Left ventricle myocardium superior (tissue), 1 donor: ENCODE results near the gene NQO2. TPM values are rescaled to one million over a fixed set of nuclear protein-coding genes. Genes with fewer than 3 reads are reported as not detected.
A peak's percentile ranks its signal among the peaks of the same experiment; 100 is the strongest.
"Not testable (repeated sequence)": the region's sequence is repeated elsewhere in the genome, so short reads cannot be mapped to it uniquely, and the experiment has no call there.

Source experiments
- ATAC-seq: fragments of 200-7000 bp; cut with Tn5 transposase; one replicate; pipeline ENCODE4 v1.9.1; 2020; ENCODE audit warnings: mild to moderate bottlenecking, moderate library complexity
- DNase-seq: peaks from one replicate; pipeline ENCODE4 v3.0.0-alpha.2; 2020
- intact Hi-C: fragments of 100-400 bp; cut with micrococcal nuclease; formaldehyde crosslinking; loops from one replicate; pipeline ENCODE4 v1.11.0; 2022
- total RNA-seq: library from RNA; stranded (reverse); fragmentation: NEBNext Ultra II Directional; extraction: Animal tissue kit (Norgen Biotek cat#: 25700); gene quantifications from one replicate; pipeline ENCODE4 v1.2.1, GENCODE V29; 2021
- donor health status: DM: no; HTN: yes; CAD: no; lungs with severe emphysema.

NQO2 gene
- total RNA-seq, 1 donor from 2014 or later, result 59.6 TPM

DNA sequence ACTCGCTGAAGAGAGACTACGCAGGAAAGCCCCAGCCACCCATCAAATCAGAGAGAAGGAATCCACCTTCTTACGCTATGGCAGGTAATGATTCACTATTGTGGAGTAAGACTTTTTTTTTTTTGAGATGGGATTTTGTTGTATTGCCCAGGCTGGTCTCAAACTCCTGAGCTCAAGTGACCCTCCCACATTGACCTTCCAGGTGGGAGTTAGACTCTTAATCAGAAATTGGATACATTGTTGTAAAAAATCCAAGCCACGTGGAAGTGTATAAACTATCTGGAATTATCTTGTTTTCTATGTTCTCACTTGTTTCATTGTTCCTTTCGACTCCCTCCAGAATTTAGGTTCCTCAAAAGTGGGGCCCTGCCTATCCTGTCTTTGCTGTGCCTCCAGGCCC is 6.8 kb downstream of the NQO2 start:
- no peak for ATAC-seq
- no peak for DNase-seq
- intact Hi-C loops, result no loop called here

DNA sequence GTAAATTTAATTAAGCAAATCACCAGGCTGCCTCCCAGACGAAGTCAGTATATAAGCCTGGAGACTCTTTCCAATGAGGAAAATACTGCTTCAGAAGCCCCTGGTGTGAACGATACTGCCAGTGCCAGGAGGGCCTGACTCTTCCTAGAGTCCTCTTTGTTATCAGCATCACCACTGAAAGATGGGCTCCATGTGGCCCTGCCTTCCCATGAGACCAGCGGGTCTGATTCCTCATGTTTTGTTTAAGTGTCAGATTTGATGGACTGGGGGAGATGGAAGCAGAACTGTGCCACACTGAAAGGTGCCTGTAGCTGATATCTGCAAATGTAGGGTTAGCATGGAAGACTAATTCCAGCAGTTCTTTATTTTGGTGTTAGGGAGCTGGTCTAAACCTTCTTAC is 7.9 kb downstream of the NQO2 start:
- ATAC-seq (no peak), DNase-seq (no peak)
- intact Hi-C loops, result no loop called here

DNA sequence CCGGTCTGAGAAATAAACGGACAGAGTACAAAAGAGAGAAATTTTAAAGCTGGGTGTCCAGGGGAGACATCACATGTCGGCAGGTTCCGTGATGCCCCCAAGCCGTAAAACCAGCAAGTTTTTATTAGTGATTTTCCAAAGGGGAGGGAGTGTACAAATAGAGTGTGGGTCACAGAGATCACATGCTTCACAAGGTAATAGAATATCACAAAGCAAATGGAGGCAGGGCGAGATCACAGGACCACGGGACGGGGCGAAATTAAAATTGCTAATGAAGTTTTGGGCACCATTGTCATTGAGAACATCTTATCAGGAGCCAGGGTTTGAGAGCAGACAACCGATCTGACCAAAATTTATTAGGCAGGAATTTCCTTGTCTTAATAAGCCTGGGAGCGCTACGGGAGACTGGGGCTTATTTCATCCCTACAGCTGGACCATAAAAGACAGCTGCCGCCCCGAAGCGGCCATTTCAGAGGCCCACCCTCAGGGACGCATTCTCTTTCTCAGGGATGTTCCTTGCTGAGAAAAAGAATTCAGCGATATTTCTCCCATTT is 9.1 kb downstream of the NQO2 start:
- DNase-seq, ATAC-seq, intact Hi-C loops: not testable (repeated sequence)

DNA sequence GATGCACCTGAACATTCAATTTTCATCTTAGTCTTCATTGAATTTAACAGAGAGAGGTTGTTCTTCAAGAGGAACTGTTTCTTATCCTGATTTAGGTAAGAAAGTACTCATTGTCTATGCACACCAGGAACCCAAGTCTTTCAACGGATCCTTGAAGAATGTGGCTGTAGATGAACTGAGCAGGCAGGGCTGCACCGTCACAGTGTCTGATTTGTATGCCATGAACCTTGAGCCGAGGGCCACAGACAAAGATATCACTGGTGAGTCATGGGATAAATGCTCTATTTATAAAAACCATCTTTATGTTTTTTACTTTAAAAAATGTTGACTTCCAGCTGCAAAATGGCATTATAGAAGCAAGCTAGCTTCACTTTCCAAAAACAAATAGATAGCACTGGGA is 10.2 kb downstream of the NQO2 start:
- intact Hi-C loops, result no loop called here
- no peak for DNase-seq

DNA sequence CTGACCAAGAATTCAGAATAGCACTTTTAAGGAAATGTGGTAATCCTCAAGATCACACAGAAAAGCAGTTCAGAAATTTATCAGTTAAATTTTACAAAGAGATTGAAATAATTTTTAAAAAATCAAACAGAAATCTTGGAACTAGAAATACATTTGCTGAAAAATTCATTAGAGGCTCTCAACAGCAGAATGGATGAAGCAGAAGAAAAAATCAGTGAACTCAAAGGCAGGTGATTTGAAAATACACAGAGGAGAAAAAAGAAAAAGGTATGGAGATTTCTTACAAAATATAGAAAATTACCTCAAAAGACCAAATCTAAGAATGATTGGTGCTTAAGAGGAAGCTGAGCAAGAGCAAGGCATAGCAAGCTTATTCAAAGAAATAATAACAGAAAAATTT is 11.5 kb downstream of the NQO2 start:
- DNase-seq, result no peak
- ATAC-seq, result no peak
- intact Hi-C loops, result no loop called here

More for the DNA sequence above, 10.2 kb downstream of the NQO2 start:
- ATAC-seq, result no peak

DNA sequence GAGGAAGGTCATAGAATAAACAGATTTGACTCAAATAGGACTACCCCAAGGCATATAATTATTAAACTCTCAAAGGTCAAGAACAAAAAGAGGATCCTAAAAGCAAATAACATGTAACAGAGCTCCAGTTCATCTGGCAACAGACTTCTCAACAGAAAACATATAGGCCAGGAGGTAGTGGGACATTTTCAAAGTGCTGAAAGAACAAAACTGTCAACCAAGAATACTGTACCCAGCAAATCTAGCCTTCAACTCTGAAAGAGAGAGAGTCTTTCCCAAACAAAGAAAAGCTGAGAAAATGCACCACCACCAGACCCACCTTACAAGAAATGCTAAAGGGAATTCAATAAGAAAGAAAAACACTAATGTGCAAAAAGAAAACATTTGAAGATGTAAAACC is 11.9 kb downstream of the NQO2 start:
- ATAC-seq (no peak), DNase-seq (no peak)
- intact Hi-C loops, result no loop called here

DNA sequence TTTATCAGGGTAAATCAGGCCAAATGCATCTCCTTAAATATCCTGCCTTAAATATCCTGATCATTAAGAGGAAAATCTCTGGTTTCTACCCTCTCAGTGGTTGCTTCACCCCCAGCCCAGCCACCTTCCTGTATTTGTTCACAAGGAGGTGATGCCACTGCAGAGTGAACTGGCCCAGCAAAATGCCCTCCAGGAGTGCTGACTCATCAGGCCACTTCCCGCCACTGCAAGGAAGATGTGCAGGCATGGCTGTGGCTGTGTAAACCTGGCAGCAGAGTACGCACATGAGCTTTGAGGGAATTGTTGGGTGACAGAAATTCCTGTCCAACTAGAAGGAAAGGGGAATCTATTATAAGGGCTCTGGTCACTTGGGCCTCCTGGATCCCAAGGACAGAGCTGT is 13.8 kb downstream of the NQO2 start:
- intact Hi-C loops, result no loop called here
- ATAC-seq (peak; percentile 38), DNase-seq (no peak)

DNA sequence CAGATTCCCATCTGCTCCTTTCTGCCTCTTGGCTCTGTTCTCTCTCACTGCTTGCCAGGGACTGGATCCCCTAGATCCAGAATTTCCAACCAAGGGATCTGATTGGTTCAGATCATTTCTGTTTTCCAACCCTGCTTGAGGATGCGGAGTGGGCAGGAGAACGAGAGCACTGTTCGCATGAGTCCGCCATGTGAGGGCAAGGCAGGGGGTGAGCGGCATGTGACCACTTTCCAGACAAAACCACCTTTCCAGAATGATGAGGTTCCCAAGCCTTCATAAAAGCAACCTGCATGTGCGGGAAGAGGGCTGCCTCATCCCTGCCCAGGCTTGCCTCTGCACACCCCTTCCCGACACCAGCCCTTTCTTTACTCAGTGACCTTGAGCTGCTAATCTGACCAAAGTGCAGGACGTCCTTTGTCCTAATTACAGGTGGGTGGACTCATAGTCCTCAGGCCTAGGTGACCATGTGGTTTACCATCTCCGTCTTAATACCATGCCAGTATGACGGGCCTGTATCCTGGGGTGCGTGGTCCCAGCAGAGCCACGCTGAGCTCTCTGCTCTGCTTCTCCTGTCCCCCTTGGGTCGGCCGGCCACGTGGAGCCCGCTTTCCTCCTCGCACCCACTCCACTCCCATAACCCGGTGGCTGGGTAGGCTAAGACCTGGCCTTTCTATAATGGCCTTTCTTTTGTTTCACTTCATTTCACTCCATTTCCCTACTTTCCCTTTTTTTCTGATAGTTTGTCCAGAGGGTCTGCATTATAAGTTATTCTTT is 14.4 kb downstream of the NQO2 start:
- intact Hi-C loops, result no loop called here
- ATAC-seq (no peak), DNase-seq (no peak)

DNA sequence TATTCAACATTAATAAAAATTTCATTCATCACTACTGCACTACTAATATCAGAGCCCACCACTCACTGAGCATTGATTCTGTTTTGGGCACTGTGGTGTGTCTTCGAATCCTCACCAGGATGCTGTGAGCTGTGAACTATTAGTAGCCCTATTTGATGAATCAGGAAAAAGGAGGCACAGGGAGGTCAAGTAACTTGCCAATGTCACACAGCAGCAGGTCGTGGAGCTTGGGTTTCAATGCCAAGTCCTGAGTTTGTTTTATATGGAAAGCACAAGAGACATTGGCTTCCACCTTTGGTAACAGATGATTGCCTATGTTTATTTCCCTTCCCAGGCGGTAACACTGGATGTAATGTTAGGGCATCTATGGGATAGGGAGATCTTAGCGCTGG is 15.0 kb downstream of the NQO2 start:
- intact Hi-C loops, result no loop called here

DNA sequence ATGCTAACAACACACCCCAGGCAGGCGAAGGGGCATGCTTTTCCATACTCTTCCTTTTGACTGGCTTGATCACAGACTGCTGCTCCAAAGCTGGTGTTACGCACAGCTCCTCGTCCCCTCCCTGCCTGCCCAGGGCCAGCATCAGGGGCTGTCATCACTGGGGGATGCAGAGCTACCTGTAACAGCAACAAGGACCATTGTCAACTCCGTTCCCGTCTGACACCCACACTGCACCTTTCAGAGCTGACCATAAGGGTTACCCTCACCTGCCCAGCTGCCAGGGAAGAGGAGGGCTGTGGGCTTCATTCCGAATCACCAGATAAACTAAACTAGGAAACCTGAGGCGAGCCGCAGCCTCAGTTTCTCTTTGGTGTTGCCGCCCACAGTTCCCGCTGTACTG is 15.4 kb downstream of the NQO2 start:
- intact Hi-C loops, result no loop called here
- no peak for ATAC-seq
- DNase-seq, result no peak

More for the DNA sequence above, 15.0 kb downstream of the NQO2 start:
- DNase-seq (no peak), ATAC-seq (no peak)

DNA sequence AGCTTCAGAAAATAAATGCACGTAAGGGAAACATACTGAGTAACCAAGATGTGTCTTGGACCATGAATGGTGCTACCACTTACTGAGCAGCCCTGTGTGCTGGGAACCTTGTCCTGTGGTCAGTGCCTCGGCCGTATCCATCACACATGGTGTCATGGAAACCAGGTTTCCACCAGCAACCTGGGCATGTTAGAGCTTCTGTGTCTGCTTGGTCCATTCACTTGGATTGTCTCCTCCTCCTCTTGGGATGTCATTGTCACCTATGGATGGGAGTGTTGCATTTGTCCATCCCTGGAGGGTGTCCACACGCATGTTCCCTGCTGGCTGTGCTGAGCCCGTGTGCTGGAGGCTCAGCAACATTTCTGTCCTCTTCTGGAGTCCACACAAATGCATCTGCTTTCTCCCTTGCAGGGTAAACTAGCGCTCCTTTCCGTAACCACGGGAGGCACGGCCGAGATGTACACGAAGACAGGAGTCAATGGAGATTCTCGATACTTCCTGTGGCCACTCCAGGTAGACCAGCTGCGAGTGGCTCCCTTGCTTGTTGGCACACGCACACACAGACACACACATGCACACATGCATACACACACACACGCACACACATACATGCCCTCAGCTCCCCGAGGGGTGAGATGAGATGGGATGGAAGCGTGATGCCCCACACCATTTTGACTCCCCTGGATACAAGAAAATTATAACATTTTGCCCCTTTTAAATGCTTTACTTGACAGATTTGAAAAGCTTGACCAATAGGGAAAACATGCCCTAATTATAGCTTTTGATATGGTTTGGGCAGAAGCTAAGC is 17.0 kb downstream of the NQO2 start:
- ATAC-seq (no peak), DNase-seq (no peak)

DNA sequence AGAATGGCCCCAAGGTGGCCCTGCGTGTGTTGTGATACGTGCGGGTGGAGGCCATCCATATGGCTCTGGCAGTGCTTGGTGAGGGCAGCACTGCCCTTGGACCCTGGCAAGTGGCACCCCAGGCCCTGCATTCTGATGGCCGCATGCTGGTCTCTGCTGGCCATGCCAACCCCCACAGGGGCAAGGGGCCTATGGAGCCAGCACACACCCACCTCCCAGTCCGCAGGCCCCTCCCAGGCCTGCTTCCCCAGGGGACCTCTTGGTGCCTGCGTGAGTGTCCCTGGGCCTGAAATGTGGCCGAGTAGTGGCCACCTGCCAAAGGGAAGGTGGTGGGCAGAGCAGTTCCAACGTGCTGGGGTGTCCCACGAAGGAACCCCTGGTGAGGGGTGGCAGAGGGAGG is 17.6 kb downstream of the NQO2 start:
- intact Hi-C loops, result no loop called here
- ATAC-seq (no peak), DNase-seq (no peak)

More for the DNA sequence above, 17.0 kb downstream of the NQO2 start:
- intact Hi-C loops, result no loop called here

DNA sequence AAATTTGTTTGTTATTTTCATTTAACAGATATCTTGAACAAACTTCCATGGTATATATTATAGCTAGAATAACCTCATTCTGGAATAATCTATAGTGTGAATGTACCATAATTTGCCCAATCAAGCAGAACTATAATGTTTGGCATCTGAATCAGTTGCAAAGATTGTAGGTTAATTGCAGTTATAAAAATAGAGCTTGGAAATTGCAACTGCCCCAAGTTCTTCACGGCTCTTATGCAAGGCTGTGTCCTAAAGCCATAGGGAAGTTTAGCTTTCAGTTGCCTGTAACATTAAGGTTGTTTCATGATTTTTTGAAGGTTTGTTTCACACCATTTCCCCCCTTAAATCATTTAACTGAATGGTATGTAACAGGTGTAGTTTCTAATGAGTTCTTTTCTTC is 19.4 kb downstream of the NQO2 start:
- ATAC-seq, result no peak
- intact Hi-C loops, result no loop called here
- DNase-seq, result no peak

DNA sequence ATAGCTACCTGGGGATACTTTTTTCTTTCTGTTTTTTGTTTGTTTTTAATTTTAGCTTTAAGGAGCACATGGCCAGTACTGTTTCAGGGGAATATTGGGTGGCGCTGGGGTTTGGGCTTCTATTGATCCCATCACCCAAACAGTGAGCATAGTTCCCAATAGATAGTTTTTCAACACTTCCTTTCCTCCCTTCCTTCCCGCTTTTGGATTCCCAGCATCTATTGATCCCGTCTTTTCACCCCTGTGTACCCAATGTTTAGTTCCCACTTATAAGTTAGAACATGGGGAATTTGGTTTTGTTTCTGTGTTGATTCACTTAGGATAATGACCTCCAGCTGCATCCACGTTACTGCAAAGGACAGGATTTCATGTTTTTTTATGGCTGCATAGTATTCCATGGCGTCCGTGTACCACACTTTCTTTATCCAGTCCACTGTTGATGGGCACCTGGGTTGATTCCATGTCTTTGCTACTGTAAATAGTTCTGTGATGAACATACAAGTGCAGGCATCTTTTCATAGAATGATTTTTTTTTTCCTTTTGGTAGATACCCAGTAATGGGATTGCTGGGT is 20.1 kb downstream of the NQO2 start:
- no peak for ATAC-seq
- intact Hi-C loops, result no loop called here

DNA sequence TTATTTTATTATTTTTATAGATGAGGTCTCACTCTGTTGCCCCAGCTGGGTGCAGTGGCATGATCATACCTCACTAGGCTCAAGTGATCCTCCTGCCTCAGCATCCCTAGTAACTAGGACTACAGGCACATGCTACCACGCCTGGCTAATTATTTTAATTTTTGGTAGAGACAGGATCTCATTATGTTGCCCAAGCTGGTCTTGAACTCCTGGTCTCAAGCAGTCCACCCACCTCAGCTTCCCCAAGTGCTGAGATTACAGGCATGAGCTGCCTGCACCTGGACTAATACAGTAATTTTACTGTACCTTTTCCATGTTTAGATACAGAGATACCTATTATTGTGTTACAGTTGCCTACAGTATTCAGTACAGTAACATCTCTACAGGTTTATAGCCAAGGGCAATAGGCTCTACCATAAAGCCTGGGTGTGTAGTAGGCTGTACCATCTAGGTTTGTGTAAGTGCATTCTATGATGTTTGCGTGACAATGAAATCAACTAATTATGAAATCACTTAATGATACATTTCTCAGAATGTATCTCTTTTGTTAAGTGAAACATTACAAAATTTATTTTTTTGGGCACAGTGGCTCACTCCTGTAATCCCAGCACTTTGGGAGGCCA is 21.4 kb downstream of the NQO2 start:
- ATAC-seq, intact Hi-C loops: not testable (repeated sequence)

More for the DNA sequence above, 20.1 kb downstream of the NQO2 start:
- no peak for DNase-seq

DNA sequence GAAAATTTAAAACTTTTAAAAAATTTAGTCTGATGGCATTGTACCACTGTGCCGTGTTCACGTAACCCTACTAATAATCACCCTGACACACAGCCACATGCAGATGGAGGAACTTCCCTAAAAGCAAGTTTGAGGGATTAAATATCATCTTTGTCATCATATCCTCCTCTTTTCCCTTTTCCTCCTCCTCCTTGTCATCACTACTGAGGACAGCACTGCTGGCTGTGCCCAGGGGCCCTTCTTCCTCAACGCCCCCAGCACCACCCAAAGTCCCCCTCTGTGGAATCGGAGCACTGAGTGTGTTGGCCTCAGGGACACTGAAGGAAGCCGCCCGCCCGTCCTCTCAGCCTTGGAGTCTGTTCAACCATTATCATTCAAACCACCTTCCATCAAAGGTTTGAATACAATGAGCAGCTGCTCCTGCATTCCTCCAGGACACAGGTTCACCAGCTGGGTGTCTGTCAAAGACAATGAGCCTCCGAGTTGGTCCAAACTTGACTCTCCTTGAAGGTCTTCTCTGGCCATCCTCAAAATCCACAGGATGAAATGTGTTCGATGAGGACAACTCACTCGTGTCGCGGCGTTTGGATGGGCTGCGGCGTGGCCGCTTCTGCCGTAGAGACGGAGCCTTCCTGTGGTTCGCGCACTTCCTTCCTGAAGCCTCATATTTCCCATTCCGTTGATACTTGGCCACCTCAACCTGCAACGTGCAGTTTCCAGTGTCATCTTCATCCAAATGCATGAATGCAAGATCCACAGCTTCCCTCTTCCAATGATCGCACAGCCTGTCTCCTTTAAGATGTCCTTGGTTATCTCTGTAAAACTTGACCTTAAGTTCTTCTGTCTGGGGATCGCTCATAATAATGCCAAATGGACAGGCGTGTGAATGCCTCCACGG is 23.3 kb downstream of the NQO2 start:
- DNase-seq, result peak; percentile 60
- ATAC-seq, result peak; percentile 20
- intact Hi-C loops, result no loop called here

More for the DNA sequence above, 21.4 kb downstream of the NQO2 start:
- DNase-seq, result not testable (repeated sequence)

DNA sequence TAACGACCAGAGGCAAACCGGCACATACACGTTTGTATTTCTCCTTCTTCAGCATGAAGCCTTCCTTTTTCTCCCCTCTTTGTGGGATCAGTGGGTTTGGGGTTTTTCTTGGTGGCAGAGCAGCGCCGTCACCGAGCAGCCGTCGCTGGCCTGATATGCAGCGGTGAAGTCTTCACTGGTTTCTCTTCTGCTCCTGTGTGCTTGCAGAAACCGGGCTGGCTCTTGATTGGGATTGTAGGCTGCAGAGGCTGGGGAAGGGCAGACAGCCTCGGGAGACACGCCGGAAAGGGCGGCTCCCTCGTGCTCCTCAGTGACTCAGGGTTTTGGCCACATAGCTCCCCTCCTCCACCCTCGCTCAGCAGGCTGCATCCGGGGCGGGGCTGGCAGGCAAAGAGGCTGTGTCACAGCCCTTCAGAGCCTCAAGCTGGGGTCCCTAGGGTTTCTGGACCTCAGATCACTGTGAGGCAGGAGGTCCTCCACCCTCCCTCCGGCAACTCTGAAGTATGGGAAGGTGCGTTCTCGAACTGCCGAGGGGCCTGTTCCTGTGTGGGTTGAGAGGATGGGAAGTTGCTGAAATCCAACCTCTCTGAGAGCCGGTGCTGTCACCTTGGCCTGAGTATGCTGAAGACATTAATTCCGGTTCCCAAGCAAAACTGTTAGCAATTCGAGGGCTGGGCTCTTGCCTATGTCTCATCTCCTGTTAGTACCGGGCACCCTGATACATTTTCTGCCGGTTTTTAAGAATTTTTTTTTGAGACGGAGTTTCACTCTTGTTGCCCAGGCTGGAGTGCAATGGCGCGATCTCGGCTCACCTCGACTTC is 24.2 kb downstream of the NQO2 start:
- ATAC-seq, result peak; percentile 97
- DNase-seq, result peak; percentile 95
- intact Hi-C loops, result no loop called here
